Activated naive CD8-positive, alpha-beta T cell treated with anti-CD3 and anti-CD28 coated beads, Interleukin-2, amount 50 U/mL, for 24 hours (primary cell): ENCODE results near the gene RPS28.
A peak's percentile ranks its signal among the peaks of the same experiment; 100 is the strongest.
"Not testable (repeated sequence)": the region's sequence is repeated elsewhere in the genome, so short reads cannot be mapped to it uniquely, and the experiment has no call there.

ENCODE experiments used
- ATAC-seq: fragments of 150-1000 bp; cut with Tn5 transposase; one replicate; pipeline ENCODE4 v1.10.0; 2021
- DNase-seq: peaks from one replicate; pipeline ENCODE4 v3.0.0; 2021
- H3K27ac Mint-ChIP-seq: one replicate; pipeline ENCODE4 v1.8.0; 2021; ENCODE audit warnings: mild to moderate bottlenecking, mixed read lengths
- H3K27me3 Mint-ChIP-seq: one replicate; pipeline ENCODE4 v1.8.0; 2021; ENCODE audit warnings: mixed read lengths
- H3K36me3 Mint-ChIP-seq: one replicate; pipeline ENCODE4 v1.8.0; 2021; ENCODE audit warnings: low read depth, mixed read lengths
- H3K4me1 Mint-ChIP-seq: one replicate; pipeline ENCODE4 v1.8.0; 2021; ENCODE audit warnings: mixed read lengths
- H3K4me3 Mint-ChIP-seq: one replicate; pipeline ENCODE4 v1.8.0; 2021; ENCODE audit warnings: mild to moderate bottlenecking, moderate library complexity, mixed read lengths
- H3K9me3 Mint-ChIP-seq: one replicate; pipeline ENCODE4 v1.8.0; 2021; ENCODE audit warnings: mixed read lengths

Gene RPS28

DNA sequence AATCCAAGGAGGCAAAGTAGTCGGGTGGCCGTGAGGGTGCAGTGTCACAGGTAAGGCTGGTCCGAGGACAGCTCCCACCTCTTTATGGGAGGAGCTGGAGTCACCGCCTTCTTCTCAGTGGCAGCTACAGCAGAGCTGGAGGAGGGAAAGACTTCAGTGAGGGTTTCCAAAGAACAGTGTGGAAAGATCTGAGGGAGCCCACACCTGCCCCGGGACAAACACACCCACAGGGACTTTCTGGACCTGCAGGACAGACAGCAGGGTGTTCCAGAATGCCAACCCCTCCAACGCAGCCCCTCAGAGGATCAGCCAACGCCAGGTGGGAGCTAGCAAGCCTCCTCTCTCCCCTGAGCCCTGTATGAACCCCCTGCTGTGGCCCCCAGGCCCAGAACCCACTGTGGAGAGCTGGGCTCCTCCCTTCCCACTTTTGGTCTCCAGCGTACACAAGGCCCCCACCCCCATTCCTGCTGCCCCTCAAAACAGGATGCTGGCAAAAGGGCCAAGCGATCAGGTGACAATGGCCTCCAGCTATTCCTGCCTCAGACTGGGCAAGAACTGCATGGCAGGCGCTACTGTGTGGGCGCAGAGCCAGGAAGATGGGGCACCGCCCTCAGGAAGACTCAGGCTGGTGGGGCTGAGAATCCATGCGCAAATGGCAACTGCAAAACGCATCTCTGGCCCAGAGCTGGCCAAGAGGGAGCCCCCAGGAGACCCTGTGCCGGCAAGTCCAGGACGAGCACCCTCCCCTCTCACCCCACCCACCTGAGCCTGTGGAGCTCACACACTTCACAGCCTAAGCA is 9.6 kb upstream of the RPS28 start:
- Mint-ChIP-seq H3K9me3 (no peaks in the 10 kb centered on the region), H3K4me1 (peaks cover 21% of the 10 kb centered on the region), H3K36me3 (peaks cover 28% of the 10 kb centered on the region), H3K27ac (no peak overlapping the region), H3K4me3 (no peak overlapping the region), H3K27me3 (no peaks in the 10 kb centered on the region)
- DNase-seq (no peak), ATAC-seq (no peak)

- ATAC-seq, H3K27ac Mint-ChIP-seq, H3K4me3 Mint-ChIP-seq, H3K9me3 Mint-ChIP-seq, H3K27me3 Mint-ChIP-seq, DNase-seq: not testable (repeated sequence)
- peaks cover 13% of the 10 kb centered on the region for H3K4me1 Mint-ChIP-seq
- peaks cover 26% of the 10 kb centered on the region for H3K36me3 Mint-ChIP-seq
Measured at GRCh38 chr19:8314981-8315640, 6.2 kb upstream of the RPS28 start.

DNA sequence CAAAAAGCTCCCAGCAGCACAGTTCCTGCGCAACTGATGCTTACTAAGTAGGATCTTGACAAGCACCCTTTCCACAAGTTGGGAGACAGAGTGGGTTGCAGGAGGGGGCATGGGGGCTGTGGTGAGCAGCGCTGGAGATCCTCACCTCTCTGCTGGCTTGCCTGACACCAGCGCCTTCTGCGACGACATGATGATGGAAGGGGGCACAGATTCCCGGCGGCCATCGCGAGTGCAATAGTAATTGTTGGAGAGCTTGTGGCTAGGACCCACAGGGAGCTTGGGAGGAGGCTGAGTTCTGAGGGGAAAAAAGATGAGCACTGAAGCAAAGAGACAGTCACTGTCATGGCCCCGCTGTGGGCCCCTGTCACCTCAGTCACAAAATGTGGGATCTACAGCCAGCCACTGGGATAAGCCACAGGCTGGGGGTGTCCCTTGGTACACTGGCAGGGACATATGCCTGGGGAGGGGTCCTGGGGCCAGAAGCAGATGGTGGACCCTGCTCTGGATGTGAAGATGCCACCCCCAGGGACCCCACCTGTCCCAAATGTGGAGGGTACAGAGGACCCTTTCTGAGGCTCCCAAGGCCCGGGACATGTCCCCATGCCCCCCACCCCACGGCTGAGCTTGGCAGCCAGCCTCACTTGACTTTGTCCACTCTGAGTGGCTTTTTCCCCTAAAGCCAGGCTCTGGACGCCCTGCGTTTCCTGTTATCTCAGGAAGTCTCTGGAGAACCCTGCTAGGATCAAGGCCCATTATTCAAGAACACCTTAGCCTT is 4.8 kb upstream of the RPS28 start:
- Mint-ChIP-seq H3K4me1 (peaks cover 19% of the 10 kb centered on the region), H3K4me3 (no peak overlapping the region), H3K27ac (no peak overlapping the region), H3K36me3 (peaks cover 30% of the 10 kb centered on the region), H3K27me3 (no peaks in the 10 kb centered on the region), H3K9me3 (no peaks in the 10 kb centered on the region)
- DNase-seq (no peak), ATAC-seq (no peak)

GRCh38 chr19:8318835-8319234 is 2.5 kb upstream of the RPS28 start:
- H3K36me3 Mint-ChIP-seq, result peaks cover 50% of the 10 kb centered on the region
- DNase-seq, ATAC-seq, H3K9me3 Mint-ChIP-seq, H3K27ac Mint-ChIP-seq, H3K4me3 Mint-ChIP-seq, H3K27me3 Mint-ChIP-seq: not testable (repeated sequence)
- peaks cover 32% of the 10 kb centered on the region for H3K4me1 Mint-ChIP-seq

DNA sequence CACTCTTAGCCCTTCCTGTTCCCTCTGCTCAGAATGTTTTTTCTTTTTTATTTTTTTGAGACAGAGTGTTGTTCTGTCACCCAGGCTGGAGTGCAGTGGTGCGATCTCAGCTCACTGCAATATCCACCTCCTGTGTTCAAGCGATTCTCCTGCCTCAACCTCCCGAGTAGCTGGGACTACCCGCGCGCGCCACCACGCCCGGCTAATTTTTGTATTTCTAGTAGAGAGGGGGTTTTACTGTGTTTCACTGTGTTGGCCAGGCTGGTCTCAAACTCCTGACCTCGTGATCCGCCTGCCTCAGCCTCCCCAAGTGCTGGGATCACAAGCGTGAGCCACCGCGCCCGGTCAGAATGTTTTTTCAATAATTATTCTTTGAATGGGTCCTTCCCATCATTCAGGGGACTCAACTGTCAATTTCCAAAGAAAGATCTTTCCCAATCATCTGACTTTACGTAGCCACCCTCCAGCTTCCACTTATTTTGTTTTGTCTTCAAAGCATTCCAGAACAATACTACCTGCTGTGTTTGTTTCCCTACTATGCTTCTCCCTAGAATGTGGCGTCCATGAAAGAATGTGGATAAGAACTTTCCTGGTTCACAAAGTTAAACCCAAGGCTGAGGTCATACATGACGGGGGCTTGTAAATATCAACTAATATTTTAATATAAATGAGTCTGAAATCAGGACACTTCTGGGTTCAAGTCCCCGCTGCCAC is 1.3 kb upstream of the RPS28 start:
- peaks cover 32% of the 10 kb centered on the region for H3K4me1 Mint-ChIP-seq
- peak overlapping the region; percentile 99 for H3K4me3 Mint-ChIP-seq

DNA sequence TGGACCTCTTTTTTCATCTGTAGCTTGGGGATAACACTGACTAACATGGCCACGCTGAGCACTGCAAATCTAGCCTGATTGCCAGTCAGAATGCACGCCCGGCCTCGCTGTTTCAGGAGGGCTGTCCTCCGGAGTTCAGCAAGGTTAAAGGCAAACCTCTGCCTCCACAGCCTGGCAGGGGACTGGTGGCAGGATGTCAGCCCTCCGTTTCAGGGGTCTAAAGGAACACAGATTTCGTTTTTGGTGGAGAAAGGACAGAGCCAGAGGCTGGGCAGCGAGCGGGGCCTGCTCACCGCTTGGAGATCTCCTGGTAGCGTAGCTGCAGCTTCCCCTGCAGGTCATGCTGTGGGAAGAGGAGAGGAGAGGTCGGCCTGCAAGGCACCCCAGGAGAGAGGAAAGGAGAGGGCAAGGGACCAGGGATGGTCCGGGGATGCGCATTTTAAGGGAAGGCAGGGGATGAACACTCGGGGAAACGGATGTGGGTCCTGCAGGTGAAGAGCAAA is 681 bp upstream of the RPS28 start:
- H3K27ac Mint-ChIP-seq, result peak overlapping the region; percentile 96
- peak overlapping the region; percentile 99 for H3K4me3 Mint-ChIP-seq
- peaks cover 43% of the 10 kb centered on the region for H3K36me3 Mint-ChIP-seq
- peaks cover 32% of the 10 kb centered on the region for H3K4me1 Mint-ChIP-seq
- H3K27me3 Mint-ChIP-seq, result no peaks in the 10 kb centered on the region
- ATAC-seq (no peak), DNase-seq (peak; percentile 19)
- H3K9me3 Mint-ChIP-seq, result no peaks in the 10 kb centered on the region

More for the DNA sequence above, 1.3 kb upstream of the RPS28 start:
- DNase-seq, result no peak
- H3K27me3 Mint-ChIP-seq, result no peaks in the 10 kb centered on the region
- H3K9me3 Mint-ChIP-seq, result no peaks in the 10 kb centered on the region
- peak overlapping the region; percentile 96 for H3K27ac Mint-ChIP-seq
- ATAC-seq, result no peak
- peaks cover 50% of the 10 kb centered on the region for H3K36me3 Mint-ChIP-seq

- Mint-ChIP-seq H3K9me3 (no peaks in the 10 kb centered on the region), H3K4me1 (peaks cover 32% of the 10 kb centered on the region), H3K27ac (peak overlapping the region; percentile 96), H3K36me3 (peaks cover 42% of the 10 kb centered on the region), H3K4me3 (peak overlapping the region; percentile 99), H3K27me3 (no peaks in the 10 kb centered on the region)
- DNase-seq, result no peak
- ATAC-seq, result no peak
Measured at GRCh38 chr19:8321986-8322637, 816 bp downstream of the RPS28 start.

DNA sequence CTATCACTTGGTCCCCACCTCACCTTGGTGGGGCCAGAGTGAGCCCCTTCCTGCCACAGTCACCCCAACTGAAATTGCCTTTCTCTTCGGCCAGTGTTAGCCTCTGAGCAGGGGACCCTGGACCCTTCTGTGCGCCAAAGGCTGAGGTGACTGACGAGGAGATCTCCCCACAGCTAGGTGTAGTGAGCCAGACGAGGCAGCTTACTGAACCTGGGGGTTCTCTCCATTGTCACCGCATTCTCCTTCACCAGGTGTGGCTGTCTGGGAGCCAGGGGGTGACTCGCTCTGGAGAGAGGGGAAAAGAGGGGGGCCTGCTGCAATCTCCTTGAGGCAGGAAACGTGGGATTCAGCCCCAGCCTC is 1.3 kb downstream of the RPS28 start:
- peaks cover 38% of the 10 kb centered on the region for H3K36me3 Mint-ChIP-seq
- peak overlapping the region; percentile 96 for H3K27ac Mint-ChIP-seq
- no peaks in the 10 kb centered on the region for H3K27me3 Mint-ChIP-seq
- H3K9me3 Mint-ChIP-seq, result no peaks in the 10 kb centered on the region
- ATAC-seq, result no peak
- peak overlapping the region; percentile 99 for H3K4me3 Mint-ChIP-seq
- H3K4me1 Mint-ChIP-seq, result peaks cover 32% of the 10 kb centered on the region
- DNase-seq, result no peak

- DNase-seq (peak; percentile 27), ATAC-seq (peak; percentile 26)
- Mint-ChIP-seq H3K9me3 (no peaks in the 10 kb centered on the region), H3K36me3 (peaks cover 36% of the 10 kb centered on the region), H3K27me3 (no peaks in the 10 kb centered on the region), H3K27ac (peak overlapping the region; percentile 96), H3K4me1 (peaks cover 31% of the 10 kb centered on the region), H3K4me3 (peak overlapping the region; percentile 99)
Measured at GRCh38 chr19:8323781-8324185, 2.5 kb downstream of the RPS28 start.

- peaks cover 33% of the 10 kb centered on the region for H3K36me3 Mint-ChIP-seq
- DNase-seq (peak; percentile 22), ATAC-seq (peak; percentile 3)
- peak overlapping the region; percentile 99 for H3K4me3 Mint-ChIP-seq
- peaks cover 26% of the 10 kb centered on the region for H3K4me1 Mint-ChIP-seq
- peak overlapping the region; percentile 96 for H3K27ac Mint-ChIP-seq
- no peaks in the 10 kb centered on the region for H3K9me3 Mint-ChIP-seq
- no peaks in the 10 kb centered on the region for H3K27me3 Mint-ChIP-seq
Measured at GRCh38 chr19:8324186-8325050, 3.1 kb downstream of the RPS28 start.

DNA sequence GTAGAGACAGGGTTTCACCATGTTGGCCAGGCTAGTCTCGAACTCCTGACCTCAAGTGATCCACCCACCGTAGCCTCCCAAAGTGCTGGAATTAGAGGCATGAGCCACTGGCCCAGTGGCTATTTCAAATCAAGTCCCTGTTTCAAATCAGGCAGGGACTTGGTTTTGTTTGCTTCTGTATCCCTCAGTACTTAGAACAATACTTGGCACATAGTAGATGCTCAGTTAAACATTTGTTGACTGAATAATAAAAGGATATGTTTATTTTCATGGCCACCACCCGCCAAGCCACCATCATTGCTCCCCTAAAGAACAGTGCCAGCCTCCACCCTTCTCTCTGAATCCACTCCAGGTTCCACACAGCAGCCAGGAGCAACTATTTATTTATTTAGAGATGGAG is 4.2 kb downstream of the RPS28 start:
- H3K4me1 Mint-ChIP-seq, result peaks cover 16% of the 10 kb centered on the region
- no peak overlapping the region for H3K27ac Mint-ChIP-seq
- H3K9me3 Mint-ChIP-seq, result no peaks in the 10 kb centered on the region
- no peaks in the 10 kb centered on the region for H3K27me3 Mint-ChIP-seq
- H3K4me3 Mint-ChIP-seq, result no peak overlapping the region
- peaks cover 29% of the 10 kb centered on the region for H3K36me3 Mint-ChIP-seq
- ATAC-seq (no peak), DNase-seq (no peak)

- Mint-ChIP-seq H3K4me1 (no peaks in the 10 kb centered on the region), H3K4me3 (no peak overlapping the region), H3K36me3 (no peaks in the 10 kb centered on the region), H3K27me3 (peaks cover 7% of the 10 kb centered on the region), H3K9me3 (no peaks in the 10 kb centered on the region), H3K27ac (no peak overlapping the region)
- no peak for DNase-seq
- ATAC-seq, result no peak
Measured at GRCh38 chr19:8329996-8330395, 8.7 kb downstream of the RPS28 start.

DNA sequence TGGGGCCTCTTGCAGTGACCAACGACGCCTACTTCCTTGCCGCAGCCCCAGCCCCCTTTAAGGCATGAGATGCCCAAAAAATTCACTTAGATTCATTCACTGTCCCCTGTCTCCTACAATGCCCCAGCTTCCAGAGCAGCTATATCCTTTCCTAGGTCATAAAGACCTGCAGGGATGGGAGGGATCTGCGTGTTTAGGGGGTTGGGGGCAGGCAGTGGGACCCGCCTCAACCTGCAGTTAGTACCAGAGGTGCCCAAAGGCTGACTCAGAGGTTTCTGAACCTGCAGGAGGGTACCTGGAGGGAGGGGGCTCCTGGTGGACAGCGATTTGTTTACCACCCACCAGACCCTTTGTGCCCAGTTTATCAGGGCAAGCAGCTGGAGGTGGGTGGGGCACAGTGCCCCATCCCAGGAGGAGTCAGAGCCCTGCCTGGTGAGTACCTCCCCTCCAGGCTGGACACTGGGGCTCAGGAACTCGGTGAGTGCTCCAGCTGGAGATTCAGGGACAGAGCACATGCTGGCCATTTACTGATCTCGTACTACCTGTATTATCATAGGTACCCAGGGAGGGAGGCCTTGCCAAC is 10.1 kb downstream of the RPS28 start:
- Mint-ChIP-seq H3K4me3 (no peak overlapping the region), H3K9me3 (no peaks in the 10 kb centered on the region), H3K27ac (no peak overlapping the region), H3K27me3 (peaks cover 14% of the 10 kb centered on the region), H3K4me1 (peaks cover 3% of the 10 kb centered on the region), H3K36me3 (no peaks in the 10 kb centered on the region)
- DNase-seq (no peak), ATAC-seq (no peak)
